ENCODE results near the gene SLC25A28. TPM values are rescaled to one million over a fixed set of nuclear protein-coding genes. Genes with fewer than 3 reads are reported as not detected.

SLC25A28 gene
- total RNA-seq, 2 experiments from 2014 or later = 31.6 to 36.3 TPM

Small RNA genes within 50 kb of the gene (small RNA-seq; reads per million reads assigned to genes)
- not detected for gene AL133353.1

Other genes with a start within 250 kb of the SLC25A28 start
- 24.5 and 26.4 TPM in 2 replicates for gene GOT1, start 189.8 kb downstream of the SLC25A28 start, total RNA-seq (2014; rRNA removed; shearing (Covaris generic))
- 50.4 and 59.0 TPM in 2 replicates for gene GOT1, start 189.8 kb downstream of the SLC25A28 start, total RNA-seq (2022)
- gene NKX2-3, start 87.5 kb downstream of the SLC25A28 start, total RNA-seq (2014; rRNA removed; shearing (Covaris generic)) = not detected in 2 replicates
- gene NKX2-3, start 87.5 kb downstream of the SLC25A28 start, total RNA-seq (2022) = not detected in 2 replicates
- 2.8 and 3.3 TPM in 2 replicates for gene ENTPD7, start 39.1 kb upstream of the SLC25A28 start, total RNA-seq (2014; rRNA removed; shearing (Covaris generic))
- gene ENTPD7, start 39.1 kb upstream of the SLC25A28 start, total RNA-seq (2022) = 5.6 and 7.6 TPM in 2 replicates
- 18.5 and 19.6 TPM in 2 replicates for gene COX15, start 111.7 kb upstream of the SLC25A28 start, total RNA-seq (2014; rRNA removed; shearing (Covaris generic))
- gene COX15, start 111.7 kb upstream of the SLC25A28 start, total RNA-seq (2022) = 50.3 and 55.2 TPM in 2 replicates
- gene CUTC, start 111.8 kb upstream of the SLC25A28 start, total RNA-seq (2014; rRNA removed; shearing (Covaris generic)) = 29.9 and 37.1 TPM in 2 replicates
- gene CUTC, start 111.8 kb upstream of the SLC25A28 start, total RNA-seq (2022) = 41.6 and 42.9 TPM in 2 replicates
- gene ABCC2, start 162.2 kb upstream of the SLC25A28 start, total RNA-seq (2014; rRNA removed; shearing (Covaris generic)) = 0.38 and 0.85 TPM in 2 replicates
- 0.59 and 1.2 TPM in 2 replicates for gene ABCC2, start 162.2 kb upstream of the SLC25A28 start, total RNA-seq (2022)

Data from OCI-LY7 (cell line).